Fibroblast of the conjunctiva (primary cell): ENCODE measurements around the gene ARHGAP28.

Experiments used
- DNase-seq: peaks from one replicate; pipeline ENCODE4 v3.0.0-alpha.2; 2010; ENCODE audit warnings: low read depth

The ARHGAP28 gene, protein sequence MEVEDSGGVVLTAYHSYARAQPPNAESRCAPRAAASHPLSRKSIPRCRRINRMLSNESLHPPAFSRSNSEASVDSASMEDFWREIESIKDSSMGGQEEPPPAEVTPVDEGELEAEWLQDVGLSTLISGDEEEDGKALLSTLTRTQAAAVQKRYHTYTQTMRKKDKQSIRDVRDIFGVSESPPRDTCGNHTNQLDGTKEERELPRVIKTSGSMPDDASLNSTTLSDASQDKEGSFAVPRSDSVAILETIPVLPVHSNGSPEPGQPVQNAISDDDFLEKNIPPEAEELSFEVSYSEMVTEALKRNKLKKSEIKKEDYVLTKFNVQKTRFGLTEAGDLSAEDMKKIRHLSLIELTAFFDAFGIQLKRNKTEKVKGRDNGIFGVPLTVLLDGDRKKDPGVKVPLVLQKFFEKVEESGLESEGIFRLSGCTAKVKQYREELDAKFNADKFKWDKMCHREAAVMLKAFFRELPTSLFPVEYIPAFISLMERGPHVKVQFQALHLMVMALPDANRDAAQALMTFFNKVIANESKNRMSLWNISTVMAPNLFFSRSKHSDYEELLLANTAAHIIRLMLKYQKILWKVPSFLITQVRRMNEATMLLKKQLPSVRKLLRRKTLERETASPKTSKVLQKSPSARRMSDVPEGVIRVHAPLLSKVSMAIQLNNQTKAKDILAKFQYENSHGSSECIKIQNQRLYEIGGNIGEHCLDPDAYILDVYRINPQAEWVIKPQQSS

DNA sequence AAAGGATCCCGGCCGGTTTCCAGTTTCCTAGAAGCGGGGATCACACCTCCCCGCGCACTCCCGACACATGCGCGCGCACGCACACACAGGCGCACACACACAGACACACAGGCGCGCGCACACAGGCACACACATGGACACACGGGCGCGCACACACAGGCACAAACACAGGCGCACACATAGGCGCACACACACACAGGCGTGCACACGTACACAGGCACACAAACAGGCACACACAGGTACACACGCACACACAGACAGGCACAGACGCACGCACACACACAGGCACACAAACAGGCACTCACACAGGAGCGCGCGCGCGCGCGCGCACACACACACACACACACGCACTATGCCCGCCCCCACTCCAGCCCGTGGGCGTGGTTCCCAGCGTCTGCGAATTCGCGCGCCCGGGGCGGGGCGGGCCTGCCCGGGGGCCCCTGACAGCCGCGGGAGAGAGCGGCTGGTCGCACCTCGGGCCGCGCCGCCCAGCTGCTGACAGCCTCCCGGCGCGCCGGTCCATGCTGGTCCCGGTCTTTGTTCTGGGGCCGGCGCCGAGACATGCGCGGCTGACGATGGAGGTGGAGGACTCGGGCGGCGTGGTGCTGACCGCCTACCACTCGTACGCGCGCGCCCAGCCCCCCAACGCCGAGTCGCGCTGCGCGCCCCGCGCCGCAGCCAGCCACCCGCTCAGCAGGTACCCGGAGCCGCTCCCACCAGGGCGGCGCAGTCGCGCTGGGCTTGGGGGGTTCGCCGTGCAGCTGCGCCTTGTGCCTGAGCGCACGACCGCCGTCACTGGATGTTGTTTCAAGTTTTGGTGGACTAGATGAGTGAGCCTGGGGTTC lies at the start of gene ARHGAP28:
ARHGAP28 (plus strand) TSS at position 470 of the 845 bp plus-strand sequence; CDS start at position 576, 106 bp downstream.
- DNase-seq: peak; percentile 77

DNA sequence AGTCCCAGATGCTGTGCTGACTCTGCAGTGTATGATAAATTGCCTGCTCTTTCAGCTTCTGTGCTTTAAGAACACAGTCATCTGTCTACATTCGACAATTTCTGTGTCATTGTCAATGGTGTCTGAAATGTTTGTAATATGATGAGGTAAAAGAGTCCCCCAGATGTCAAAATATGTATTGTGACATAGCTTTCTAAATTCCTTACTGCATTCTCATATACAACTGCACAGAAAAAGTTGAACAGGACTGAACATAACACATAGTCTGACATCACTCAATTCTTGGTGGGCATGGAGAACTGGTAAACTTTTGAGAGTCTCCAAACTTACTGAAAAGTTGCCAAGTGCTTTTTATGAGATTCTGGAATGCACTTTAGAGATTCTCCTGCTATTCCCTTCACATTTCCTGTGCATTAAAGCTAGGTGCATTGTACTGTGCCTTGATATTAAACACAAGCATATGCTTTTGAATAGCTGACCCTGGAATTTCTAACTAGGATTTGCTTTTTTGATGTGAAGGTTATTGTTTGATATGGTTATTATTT lies 48.1 kb upstream of the ARHGAP28 start:
- DNase-seq: no peak

GRCh38 chr18:6682437-6683111 lies 46.9 kb upstream of the ARHGAP28 start:
- DNase-seq: no peak

GRCh38 chr18:6683112-6683876 lies 46.2 kb upstream of the ARHGAP28 start:
- no peak for DNase-seq

GRCh38 chr18:6687676-6688075 lies 41.8 kb upstream of the ARHGAP28 start:
- DNase-seq: no peak

DNA sequence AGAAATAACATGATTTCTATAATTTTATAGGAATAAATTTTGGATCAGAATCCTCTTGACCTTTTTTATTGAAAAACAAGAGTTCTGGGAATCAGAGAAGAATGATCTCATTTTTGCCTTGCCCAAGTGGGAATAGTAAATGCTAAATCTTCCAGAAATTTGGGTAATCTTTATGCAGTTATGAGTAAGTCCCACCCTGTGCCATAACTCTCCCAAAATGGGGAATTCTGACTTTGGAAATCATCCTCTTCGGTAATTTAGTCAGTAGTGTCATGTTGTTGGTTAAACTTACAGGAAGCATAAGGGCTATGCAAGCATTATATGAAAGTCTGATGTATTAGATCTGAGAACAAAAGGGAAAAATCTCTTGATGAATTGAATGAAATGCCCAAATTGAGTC lies 20.6 kb upstream of the ARHGAP28 start:
- DNase-seq: no peak

GRCh38 chr18:6711467-6711866 lies 18.0 kb upstream of the ARHGAP28 start:
- DNase-seq: no peak

DNA sequence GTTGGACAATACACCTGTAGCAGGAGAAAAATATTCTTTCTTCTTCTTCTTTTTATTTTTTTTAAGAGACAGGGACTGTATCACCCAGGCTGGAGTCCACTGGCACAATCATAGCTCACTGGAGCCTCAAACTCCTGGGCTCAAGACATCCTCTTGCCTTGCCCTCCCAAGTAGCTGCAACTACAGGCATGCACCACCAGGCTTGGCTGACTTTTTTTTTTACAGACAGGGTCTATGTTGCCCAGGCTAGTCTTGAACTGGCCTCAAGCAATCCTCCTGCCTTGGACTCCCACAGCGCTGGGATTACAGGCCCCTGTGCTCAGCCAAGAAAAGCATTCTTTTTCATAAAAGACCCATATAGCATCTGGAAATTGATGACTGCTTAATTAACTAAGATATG lies 17.1 kb upstream of the ARHGAP28 start:
- DNase-seq: no peak

DNA sequence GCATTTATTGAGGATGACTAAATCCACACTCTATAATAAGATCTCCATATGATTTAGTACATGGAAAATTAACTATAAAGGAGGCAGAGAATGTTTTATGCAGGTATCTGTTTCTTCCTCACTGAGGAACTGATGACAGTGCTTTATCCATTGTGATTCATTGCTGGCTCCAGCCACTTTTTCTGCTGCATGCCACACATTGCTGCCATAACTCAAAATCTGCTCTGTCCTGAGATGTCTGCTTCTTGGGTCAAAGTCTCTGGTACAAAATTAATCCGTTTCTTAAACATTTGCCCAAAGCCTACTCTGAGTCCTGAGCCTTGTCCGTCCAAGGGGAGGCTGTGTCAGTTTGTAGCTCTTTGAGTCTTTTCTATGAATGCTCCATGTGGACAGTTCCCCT lies 15.5 kb upstream of the ARHGAP28 start:
- DNase-seq: no peak

- no peak for DNase-seq
These were observed 11.2 kb upstream of the ARHGAP28 start for GRCh38 chr18:6718267-6718666.

DNA sequence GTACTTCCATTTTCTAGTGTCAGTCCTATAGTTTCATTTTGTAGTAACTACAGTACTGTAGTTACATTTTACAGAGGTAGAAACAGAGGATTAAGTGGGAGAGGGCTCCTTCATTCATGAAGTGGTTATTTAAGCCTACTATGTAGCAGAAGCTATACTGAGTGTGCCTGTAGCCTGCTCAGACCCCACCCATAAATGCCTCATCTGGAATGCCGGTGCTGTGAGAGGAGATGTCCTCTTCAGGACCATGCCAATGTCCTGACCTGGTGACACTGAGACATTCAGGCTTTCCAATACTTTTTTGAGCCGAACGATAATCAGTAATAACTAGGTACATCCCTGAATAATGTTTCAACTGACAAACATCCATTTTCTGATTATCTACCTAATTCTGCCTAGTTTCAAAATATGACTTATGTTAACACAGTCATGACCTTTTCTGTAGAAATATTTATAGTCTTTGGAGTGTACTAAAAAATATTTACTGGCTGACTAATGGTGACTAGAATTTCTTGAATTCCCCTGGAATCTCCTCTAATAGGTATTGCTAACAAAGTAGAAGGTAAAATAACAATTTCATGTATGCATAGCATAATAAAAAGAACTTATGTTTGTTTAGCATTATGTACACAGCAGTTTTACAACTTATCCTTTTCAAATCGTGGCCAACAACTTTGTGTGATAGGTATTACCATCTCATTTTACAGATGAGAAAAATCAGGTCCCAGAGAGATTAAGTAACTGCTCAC lies 10.2 kb upstream of the ARHGAP28 start:
- DNase-seq: no peak

GRCh38 chr18:6719910-6720683 lies 9.4 kb upstream of the ARHGAP28 start:
- DNase-seq: no peak

- no peak for DNase-seq
These were observed 7.8 kb upstream of the ARHGAP28 start for GRCh38 chr18:6721755-6722154.

DNA sequence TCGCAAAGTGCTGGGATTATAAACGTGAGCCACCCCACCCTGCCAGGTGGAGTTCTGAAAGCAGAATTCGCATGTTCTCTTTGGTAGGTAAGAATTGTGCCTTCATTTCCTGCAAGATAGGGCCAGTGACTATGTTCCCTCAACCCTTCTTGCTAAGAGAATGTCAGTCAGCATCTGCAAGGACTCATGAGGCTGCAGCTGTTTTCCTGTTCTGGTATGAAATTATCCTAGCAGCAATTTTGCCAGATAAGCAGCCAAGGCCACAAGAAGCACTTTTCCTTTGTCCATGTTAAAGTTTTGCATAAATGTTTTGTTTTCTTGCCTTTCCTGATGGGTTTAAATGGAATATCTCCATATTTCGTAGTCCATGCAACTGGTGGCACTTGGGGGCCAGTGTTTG lies 6.8 kb upstream of the ARHGAP28 start:
- DNase-seq: no peak

- no peak for DNase-seq
These were observed 5.2 kb upstream of the ARHGAP28 start for GRCh38 chr18:6724331-6724730.

DNA sequence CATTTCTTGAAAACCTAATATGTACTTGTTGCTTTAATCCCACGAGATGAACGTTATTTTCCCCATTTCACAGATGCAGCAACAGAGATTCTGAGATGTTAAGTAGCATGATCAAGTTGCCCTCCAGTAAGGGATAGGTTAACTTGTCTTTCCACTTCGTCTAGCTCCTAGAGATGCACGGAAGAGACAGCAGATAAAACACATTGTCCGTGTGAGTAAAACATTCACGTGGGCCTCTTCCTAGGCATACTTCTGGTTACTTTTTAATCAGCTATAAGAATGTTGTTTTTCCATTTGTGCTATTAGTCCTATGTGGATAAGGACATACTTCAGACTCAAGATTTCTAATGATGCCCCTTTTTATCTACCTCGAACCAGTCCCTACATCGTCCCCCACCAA lies 1.2 kb upstream of the ARHGAP28 start:
- no peak for DNase-seq

DNA sequence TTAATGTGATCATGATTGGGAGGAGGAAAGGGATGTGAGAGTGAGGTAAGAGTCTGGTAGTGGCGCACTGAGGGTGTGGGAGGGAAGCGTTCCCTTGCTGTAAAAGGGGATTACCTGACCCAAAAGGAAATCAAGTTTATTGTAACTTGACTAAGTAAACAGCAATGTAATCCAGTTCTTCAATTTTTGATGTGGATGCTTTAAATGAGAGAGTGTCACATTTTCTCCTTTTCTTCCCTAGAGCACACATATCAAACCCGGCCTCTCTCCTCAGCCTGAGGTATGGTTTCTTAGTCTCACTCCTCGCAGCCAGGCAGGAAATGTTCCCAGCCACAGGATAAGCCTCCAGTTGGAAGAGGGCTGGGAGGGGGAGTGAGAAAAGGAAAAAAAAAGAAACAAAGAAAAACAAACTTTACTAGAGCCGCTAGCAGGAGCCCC lies 688 bp upstream of the ARHGAP28 start:
- DNase-seq: no peak

DNA sequence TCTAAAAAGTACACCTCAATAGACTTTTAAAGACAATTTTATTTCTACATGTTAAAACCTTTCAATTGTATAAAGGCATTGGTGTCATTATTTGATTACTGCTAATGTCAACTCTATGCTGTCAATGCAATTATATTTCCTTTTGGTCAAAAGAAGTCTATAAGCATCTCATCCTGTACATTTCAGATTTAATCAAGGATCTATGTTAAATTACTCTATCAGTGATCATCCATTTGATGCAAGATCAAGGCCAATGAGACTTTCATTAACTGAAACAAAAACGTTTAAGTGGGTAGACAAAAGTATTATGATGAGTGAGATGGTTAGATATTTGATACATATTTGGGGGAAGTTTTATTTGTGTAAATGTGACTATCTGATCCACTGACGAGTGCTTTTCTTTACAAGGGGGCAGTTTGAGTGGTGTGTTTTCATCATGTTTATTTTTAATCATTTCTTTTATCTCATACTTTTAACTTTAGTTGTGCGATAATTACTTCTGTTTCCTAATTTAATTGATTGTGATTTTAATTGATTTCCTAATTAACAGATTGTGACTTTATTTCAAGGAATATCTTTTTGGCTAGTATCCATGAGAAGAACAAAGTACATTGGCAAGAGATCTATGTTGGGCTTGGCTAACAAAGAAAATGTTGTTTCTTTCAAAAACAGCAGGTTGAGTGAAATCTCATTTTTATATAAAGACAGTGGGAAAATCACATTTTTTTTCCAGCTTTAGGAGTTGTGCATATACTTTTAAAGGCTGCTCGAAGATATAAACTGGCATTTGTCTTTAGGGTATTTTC lies 1.1 kb downstream of the ARHGAP28 start:
- DNase-seq: no peak
